ENCODE measurements around the gene NFKBIB.
A peak's percentile ranks its signal among the peaks of the same experiment; 100 is the strongest.

The NFKBIB gene

DNA sequence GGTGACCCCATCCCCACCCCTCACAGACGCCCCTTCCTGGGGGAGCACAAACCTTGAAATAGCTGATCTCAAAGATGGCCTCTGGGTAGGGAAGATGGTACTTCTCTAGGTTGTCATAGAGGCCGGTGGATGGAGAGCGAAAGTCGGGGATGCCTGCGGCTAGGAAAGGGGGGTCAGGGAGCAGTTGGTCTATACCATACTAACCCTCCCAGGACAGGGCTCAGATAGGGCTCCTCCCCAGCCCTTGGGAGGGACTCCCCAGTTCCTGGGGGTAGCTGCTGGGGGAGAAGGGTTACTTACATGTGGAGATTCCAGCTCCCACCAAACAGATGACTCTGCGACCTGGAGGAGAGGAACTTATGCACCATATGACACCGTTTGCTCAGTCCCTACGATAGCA is 10.0 kb upstream of the NFKBIB start:
- peaks cover 5% of the 10 kb centered on the region for H3K4me1 ChIP-seq (ENCODE audit: control insufficient read depth, insufficient read depth, low read length, poor library complexity, severe bottlenecking)
- H3K36me3 ChIP-seq (ENCODE audit: control insufficient read depth, insufficient read depth, low read length) = peaks cover 24% of the 10 kb centered on the region
- no peaks in the 10 kb centered on the region for H3K9me3 ChIP-seq (ENCODE audit: control insufficient read depth, low read length)
- H3K4me3 ChIP-seq (ENCODE audit: insufficient read depth, low read depth, low read length, poor library complexity, severe bottlenecking) = no peak overlapping the region
- DNase-seq = no peak
- no peak overlapping the region for H3K27ac ChIP-seq (ENCODE audit: insufficient read depth, low read length, poor library complexity, severe bottlenecking)
- H3K27me3 ChIP-seq (replicated peaks; ENCODE audit: control insufficient read depth, insufficient read depth, low read length, poor library complexity, severe bottlenecking) = no peaks in the 10 kb centered on the region

DNA sequence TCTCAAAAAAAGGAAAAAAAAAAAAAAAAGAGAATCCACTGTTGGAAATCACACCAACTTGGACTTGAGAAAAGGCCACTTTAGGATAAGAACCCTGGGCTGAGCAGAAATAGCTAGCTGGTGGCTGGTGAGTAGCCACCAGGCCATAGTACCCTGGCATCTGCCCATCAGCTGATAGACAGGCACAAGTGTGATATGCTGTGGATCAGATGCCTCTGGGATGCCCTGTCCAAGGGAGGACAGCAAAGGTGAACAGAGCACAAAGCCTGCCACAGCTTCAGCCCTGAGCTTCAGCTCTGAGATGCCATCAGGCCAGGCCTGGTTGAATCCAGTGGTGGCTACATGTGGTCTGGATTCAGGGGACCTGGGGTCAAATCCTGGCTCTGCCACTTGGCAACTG is 9.1 kb upstream of the NFKBIB start:
- Histone ChIP-seq H3K9me3 (ENCODE audit: control insufficient read depth, low read length) (no peaks in the 10 kb centered on the region), H3K4me3 (ENCODE audit: insufficient read depth, low read depth, low read length, poor library complexity, severe bottlenecking) (no peak overlapping the region), H3K27ac (ENCODE audit: insufficient read depth, low read length, poor library complexity, severe bottlenecking) (no peak overlapping the region), H3K36me3 (ENCODE audit: control insufficient read depth, insufficient read depth, low read length) (peaks cover 24% of the 10 kb centered on the region), H3K27me3 (replicated peaks; ENCODE audit: control insufficient read depth, insufficient read depth, low read length, poor library complexity, severe bottlenecking) (no peaks in the 10 kb centered on the region), H3K4me1 (ENCODE audit: control insufficient read depth, insufficient read depth, low read length, poor library complexity, severe bottlenecking) (peaks cover 5% of the 10 kb centered on the region)
- DNase-seq = no peak

DNA sequence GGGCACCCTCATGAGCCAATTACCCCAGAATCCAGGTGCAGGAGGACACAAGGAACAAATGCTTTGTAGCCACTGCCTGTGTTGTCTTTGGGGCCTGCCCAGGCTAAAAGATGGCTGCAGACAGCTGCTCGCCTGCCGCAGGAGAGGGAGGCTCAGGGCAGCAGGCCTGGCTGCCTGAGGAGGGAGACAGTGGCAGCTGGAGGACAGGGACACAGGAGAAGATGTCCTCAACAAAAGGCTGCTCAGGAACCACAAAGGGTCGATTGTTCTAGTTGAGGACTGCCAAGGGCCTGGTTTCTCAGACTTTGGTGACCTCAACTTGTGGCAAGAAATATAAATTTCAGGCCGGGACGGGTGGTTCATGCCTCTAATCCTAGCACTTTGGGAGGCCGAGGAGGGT is 8.0 kb upstream of the NFKBIB start:
- Histone ChIP-seq H3K9me3 (ENCODE audit: control insufficient read depth, low read length) (no peaks in the 10 kb centered on the region), H3K27ac (ENCODE audit: insufficient read depth, low read length, poor library complexity, severe bottlenecking) (no peak overlapping the region), H3K27me3 (replicated peaks; ENCODE audit: control insufficient read depth, insufficient read depth, low read length, poor library complexity, severe bottlenecking) (no peaks in the 10 kb centered on the region), H3K4me1 (ENCODE audit: control insufficient read depth, insufficient read depth, low read length, poor library complexity, severe bottlenecking) (peaks cover 5% of the 10 kb centered on the region), H3K36me3 (ENCODE audit: control insufficient read depth, insufficient read depth, low read length) (peaks cover 24% of the 10 kb centered on the region), H3K4me3 (ENCODE audit: insufficient read depth, low read depth, low read length, poor library complexity, severe bottlenecking) (no peak overlapping the region)
- no peak for DNase-seq

DNA sequence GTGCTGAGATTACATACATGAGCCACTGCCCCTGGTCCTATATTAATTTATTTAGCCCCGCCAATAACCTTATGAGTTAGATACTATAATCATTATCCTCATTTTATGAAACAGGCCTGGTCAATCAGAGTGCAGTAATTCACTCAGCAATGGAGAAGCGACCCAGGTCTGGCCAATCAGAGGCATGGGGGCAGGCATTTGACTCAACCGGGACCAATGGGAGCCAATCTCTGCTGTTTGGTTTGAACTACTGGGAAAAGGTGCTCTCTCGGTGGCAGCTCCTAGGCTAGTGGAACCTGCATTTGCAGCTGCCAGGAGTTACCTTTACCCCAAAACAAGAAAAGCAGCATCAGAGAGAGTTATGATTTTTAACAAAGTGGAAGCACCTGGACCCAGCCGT is 6.9 kb upstream of the NFKBIB start:
- DNase-seq = no peak
- Histone ChIP-seq H3K4me1 (ENCODE audit: control insufficient read depth, insufficient read depth, low read length, poor library complexity, severe bottlenecking) (no peaks in the 10 kb centered on the region), H3K36me3 (ENCODE audit: control insufficient read depth, insufficient read depth, low read length) (peaks cover 24% of the 10 kb centered on the region), H3K9me3 (ENCODE audit: control insufficient read depth, low read length) (no peaks in the 10 kb centered on the region), H3K27ac (ENCODE audit: insufficient read depth, low read length, poor library complexity, severe bottlenecking) (no peak overlapping the region), H3K27me3 (replicated peaks; ENCODE audit: control insufficient read depth, insufficient read depth, low read length, poor library complexity, severe bottlenecking) (no peaks in the 10 kb centered on the region), H3K4me3 (ENCODE audit: insufficient read depth, low read depth, low read length, poor library complexity, severe bottlenecking) (no peak overlapping the region)

DNA sequence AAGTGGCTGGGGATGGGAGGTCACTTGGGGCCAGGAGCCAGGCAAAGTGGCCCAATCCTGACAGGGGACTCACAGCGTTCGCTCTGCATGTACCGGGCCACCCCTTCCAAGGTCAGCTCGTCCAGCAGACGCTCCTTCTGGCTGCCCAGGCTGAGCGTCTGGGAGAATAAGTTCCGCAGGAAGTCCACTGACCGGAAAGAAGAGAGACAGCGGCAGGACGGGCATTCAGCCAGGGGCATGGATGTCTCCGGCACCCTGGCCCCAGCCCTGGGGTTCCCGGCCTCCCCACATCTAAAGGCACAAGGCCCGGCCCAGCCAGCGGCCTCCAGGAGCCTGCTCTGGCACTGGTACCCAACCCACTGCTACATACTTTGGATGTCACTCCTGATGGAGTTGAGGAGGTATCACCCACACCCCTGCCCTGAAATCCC is 6.4 kb upstream of the NFKBIB start:
- DNase-seq = no peak
- H3K4me1 ChIP-seq (ENCODE audit: control insufficient read depth, insufficient read depth, low read length, poor library complexity, severe bottlenecking) = peaks cover 3% of the 10 kb centered on the region
- H3K36me3 ChIP-seq (ENCODE audit: control insufficient read depth, insufficient read depth, low read length) = peaks cover 20% of the 10 kb centered on the region
- no peak overlapping the region for H3K27ac ChIP-seq (ENCODE audit: insufficient read depth, low read length, poor library complexity, severe bottlenecking)
- no peaks in the 10 kb centered on the region for H3K27me3 ChIP-seq (replicated peaks; ENCODE audit: control insufficient read depth, insufficient read depth, low read length, poor library complexity, severe bottlenecking)
- H3K9me3 ChIP-seq (ENCODE audit: control insufficient read depth, low read length) = no peaks in the 10 kb centered on the region
- no peak overlapping the region for H3K4me3 ChIP-seq (ENCODE audit: insufficient read depth, low read depth, low read length, poor library complexity, severe bottlenecking)

DNA sequence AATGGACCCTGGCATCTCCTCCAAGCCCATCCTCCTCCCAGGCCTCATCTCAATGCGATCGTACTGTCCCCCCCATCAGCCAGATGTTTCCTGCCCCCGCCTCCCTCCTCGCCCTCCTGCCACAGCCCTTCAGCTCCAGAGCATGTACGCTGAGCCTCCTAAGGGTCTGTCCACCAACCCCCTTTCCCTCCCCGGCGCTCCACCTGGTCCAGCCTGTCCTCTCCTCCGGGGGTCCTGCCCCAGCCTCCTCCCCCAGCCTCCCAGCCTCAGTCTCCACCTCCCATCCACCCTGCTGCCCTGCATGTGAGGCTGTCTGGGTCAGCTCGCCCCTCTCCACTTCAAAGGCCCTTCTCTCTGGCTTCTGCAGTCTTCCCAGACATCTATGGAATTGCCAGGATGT is 4.8 kb upstream of the NFKBIB start:
- Histone ChIP-seq H3K4me1 (ENCODE audit: control insufficient read depth, insufficient read depth, low read length, poor library complexity, severe bottlenecking) (peaks cover 11% of the 10 kb centered on the region), H3K4me3 (ENCODE audit: insufficient read depth, low read depth, low read length, poor library complexity, severe bottlenecking) (no peak overlapping the region), H3K9me3 (ENCODE audit: control insufficient read depth, low read length) (no peaks in the 10 kb centered on the region), H3K27me3 (replicated peaks; ENCODE audit: control insufficient read depth, insufficient read depth, low read length, poor library complexity, severe bottlenecking) (no peaks in the 10 kb centered on the region), H3K27ac (ENCODE audit: insufficient read depth, low read length, poor library complexity, severe bottlenecking) (no peak overlapping the region), H3K36me3 (ENCODE audit: control insufficient read depth, insufficient read depth, low read length) (peaks cover 9% of the 10 kb centered on the region)
- no peak for DNase-seq

DNA sequence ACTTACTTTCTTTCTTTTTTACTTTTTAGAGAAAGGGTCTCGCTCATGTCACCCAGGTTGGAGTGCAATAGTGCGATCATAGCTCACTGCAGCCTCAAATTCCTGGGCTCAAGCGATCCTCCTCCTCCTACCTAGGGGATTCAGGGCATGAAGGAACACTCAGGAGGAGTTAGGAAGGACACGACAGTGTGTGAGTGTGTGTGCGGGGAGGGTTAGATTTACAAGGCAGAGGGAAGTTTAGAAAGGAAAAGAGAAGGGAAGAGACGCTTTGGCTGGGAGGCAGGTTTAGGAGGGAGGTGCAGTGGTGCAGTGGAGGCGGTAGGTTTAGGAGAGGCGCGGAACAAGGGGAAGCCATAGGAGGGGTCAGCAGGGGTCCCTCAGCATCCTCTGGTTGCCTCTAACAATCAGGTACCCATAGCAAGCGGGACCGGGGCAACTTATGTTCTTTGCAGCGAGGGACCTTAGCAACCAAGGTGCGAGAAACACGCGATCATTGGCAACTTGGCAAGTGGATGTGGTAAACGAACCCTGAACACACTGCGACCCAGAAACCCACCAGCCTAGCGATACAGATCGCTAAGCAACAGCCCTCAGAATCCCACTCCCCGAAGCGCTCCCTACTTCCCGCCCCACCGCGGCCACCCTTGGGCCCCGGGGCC is 852 bp upstream of the NFKBIB start:
- no peaks in the 10 kb centered on the region for H3K36me3 ChIP-seq (ENCODE audit: control insufficient read depth, insufficient read depth, low read length)
- no peaks in the 10 kb centered on the region for H3K27me3 ChIP-seq (replicated peaks; ENCODE audit: control insufficient read depth, insufficient read depth, low read length, poor library complexity, severe bottlenecking)
- peaks cover 18% of the 10 kb centered on the region for H3K4me1 ChIP-seq (ENCODE audit: control insufficient read depth, insufficient read depth, low read length, poor library complexity, severe bottlenecking)
- H3K9me3 ChIP-seq (ENCODE audit: control insufficient read depth, low read length) = no peaks in the 10 kb centered on the region
- peak overlapping the region; percentile 72 for H3K4me3 ChIP-seq (ENCODE audit: insufficient read depth, low read depth, low read length, poor library complexity, severe bottlenecking)
- no peak for DNase-seq
- peak overlapping the region; percentile 86 for H3K27ac ChIP-seq (ENCODE audit: insufficient read depth, low read length, poor library complexity, severe bottlenecking)

DNA sequence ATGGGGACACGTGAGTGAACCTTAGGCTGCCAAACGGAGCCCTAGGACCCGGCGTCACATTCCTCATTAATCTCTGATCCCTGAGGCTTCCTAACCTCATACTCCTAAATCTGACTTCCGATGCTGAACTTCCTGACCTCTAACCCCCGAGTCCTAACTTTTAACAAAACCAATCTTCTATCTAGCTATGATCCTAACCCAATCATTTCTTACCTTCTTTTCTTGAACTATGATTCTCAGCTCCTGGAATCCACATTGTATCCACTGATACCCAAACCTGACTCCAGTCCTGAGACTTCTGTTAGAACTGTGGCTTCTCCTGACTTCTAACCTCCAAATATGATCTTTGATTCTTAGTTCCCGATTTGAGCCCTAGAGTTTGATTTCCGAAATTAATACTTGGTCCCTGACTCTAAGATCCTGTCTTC is 447 bp downstream of the NFKBIB start:
- no peak for DNase-seq
- no peaks in the 10 kb centered on the region for H3K9me3 ChIP-seq (ENCODE audit: control insufficient read depth, low read length)
- H3K27me3 ChIP-seq (replicated peaks; ENCODE audit: control insufficient read depth, insufficient read depth, low read length, poor library complexity, severe bottlenecking) = no peaks in the 10 kb centered on the region
- peak overlapping the region; percentile 98 for H3K27ac ChIP-seq (ENCODE audit: insufficient read depth, low read length, poor library complexity, severe bottlenecking)
- peaks cover 10% of the 10 kb centered on the region for H3K36me3 ChIP-seq (ENCODE audit: control insufficient read depth, insufficient read depth, low read length)
- H3K4me1 ChIP-seq (ENCODE audit: control insufficient read depth, insufficient read depth, low read length, poor library complexity, severe bottlenecking) = peaks cover 18% of the 10 kb centered on the region
- H3K4me3 ChIP-seq (ENCODE audit: insufficient read depth, low read depth, low read length, poor library complexity, severe bottlenecking) = peak overlapping the region; percentile 79

DNA sequence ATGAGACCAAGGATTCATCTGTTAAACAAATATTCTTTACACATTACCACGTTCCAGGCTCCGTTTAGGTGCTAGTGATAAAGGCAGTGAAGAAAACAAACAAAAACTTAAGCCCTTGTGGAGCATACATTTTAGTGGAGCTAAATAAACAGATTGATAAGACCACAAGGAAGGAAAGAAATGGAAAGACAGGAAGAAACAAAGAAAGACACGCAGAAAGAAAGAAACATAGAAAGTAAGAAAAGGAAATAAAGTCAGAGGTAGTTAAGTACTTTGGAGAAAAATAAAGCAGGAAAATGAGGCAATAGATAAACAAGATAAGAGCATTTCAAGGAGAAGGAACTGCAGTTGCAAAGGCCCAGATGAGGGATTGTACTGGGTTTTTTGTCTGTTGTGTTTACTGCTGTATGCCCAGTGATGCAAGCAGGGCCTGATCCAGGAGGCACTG is 998 bp downstream of the NFKBIB start:
- H3K9me3 ChIP-seq (ENCODE audit: control insufficient read depth, low read length) = no peaks in the 10 kb centered on the region
- peak overlapping the region; percentile 98 for H3K27ac ChIP-seq (ENCODE audit: insufficient read depth, low read length, poor library complexity, severe bottlenecking)
- no peak for DNase-seq
- peaks cover 18% of the 10 kb centered on the region for H3K4me1 ChIP-seq (ENCODE audit: control insufficient read depth, insufficient read depth, low read length, poor library complexity, severe bottlenecking)
- peaks cover 15% of the 10 kb centered on the region for H3K36me3 ChIP-seq (ENCODE audit: control insufficient read depth, insufficient read depth, low read length)
- H3K27me3 ChIP-seq (replicated peaks; ENCODE audit: control insufficient read depth, insufficient read depth, low read length, poor library complexity, severe bottlenecking) = no peaks in the 10 kb centered on the region
- H3K4me3 ChIP-seq (ENCODE audit: insufficient read depth, low read depth, low read length, poor library complexity, severe bottlenecking) = peak overlapping the region; percentile 79

DNA sequence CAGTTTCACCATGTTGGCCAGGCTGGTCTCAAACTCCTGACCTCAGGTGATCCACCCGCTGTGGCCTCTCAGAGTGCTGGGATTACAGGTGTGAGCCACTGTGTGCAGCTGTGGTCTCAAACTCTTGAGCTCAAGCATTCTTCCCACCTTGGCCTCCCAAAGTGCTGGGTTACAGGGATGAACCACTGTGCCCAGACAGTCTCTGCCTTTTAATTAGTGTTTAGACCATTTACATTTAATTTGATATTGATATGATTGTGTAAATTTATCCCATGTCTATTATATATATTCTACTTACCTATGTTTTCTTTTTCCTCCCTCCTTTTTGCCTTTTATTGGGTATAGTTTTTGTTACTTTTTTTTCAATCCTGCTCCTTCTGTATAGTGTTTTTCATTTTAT is 1.9 kb downstream of the NFKBIB start:
- Histone ChIP-seq H3K27ac (ENCODE audit: insufficient read depth, low read length, poor library complexity, severe bottlenecking) (no peak overlapping the region), H3K9me3 (ENCODE audit: control insufficient read depth, low read length) (no peaks in the 10 kb centered on the region), H3K4me1 (ENCODE audit: control insufficient read depth, insufficient read depth, low read length, poor library complexity, severe bottlenecking) (peaks cover 18% of the 10 kb centered on the region), H3K36me3 (ENCODE audit: control insufficient read depth, insufficient read depth, low read length) (peaks cover 19% of the 10 kb centered on the region), H3K27me3 (replicated peaks; ENCODE audit: control insufficient read depth, insufficient read depth, low read length, poor library complexity, severe bottlenecking) (no peaks in the 10 kb centered on the region), H3K4me3 (ENCODE audit: insufficient read depth, low read depth, low read length, poor library complexity, severe bottlenecking) (no peak overlapping the region)
- no peak for DNase-seq
